NCI-H526 treated with DMSO at 0.1 percent for 48 hours (cell line): Measurements from ENCODE around the gene ILDR2.
A peak's percentile ranks its signal among the peaks of the same experiment; 100 is the strongest.

ENCODE experiments used
- DNase-seq: peaks from one replicate; lab custom pipeline; 2025; lab: John Stamatoyannopoulos, UW

ILDR2 gene

GRCh38 chr1:166924823-166925541 lies 50.4 kb downstream of the ILDR2 start:
- no peak for DNase-seq

- DNase-seq = no peak
Measured at GRCh38 chr1:166920561-166921475, 54.5 kb downstream of the ILDR2 start.

GRCh38 chr1:166918956-166919316 lies 56.4 kb downstream of the ILDR2 start:
- no peak for DNase-seq

- DNase-seq = no peak
Measured at GRCh38 chr1:166918088-166918955, 57.0 kb downstream of the ILDR2 start.

GRCh38 chr1:166915941-166916340 lies 59.4 kb downstream of the ILDR2 start:
- DNase-seq = no peak

- DNase-seq = no peak
Measured at GRCh38 chr1:166915042-166915441, 60.3 kb downstream of the ILDR2 start.

GRCh38 chr1:166914111-166914510 lies 61.2 kb downstream of the ILDR2 start:
- DNase-seq = no peak

- no peak for DNase-seq
Measured at GRCh38 chr1:166911624-166912023, 63.7 kb downstream of the ILDR2 start.

GRCh38 chr1:166910396-166910994 lies 64.8 kb downstream of the ILDR2 start:
- DNase-seq = peak; percentile 89

GRCh38 chr1:166908942-166909341 lies 66.4 kb downstream of the ILDR2 start:
- DNase-seq = no peak

GRCh38 chr1:166907763-166908162 lies 67.6 kb downstream of the ILDR2 start:
- DNase-seq = no peak

GRCh38 chr1:166907051-166907450 lies 68.3 kb downstream of the ILDR2 start:
- DNase-seq = no peak

- DNase-seq = no peak
Measured at GRCh38 chr1:166906647-166907046, 68.7 kb downstream of the ILDR2 start.

GRCh38 chr1:166905900-166906299 lies 69.4 kb downstream of the ILDR2 start:
- no peak for DNase-seq

GRCh38 chr1:166905136-166905535 lies 70.2 kb downstream of the ILDR2 start:
- DNase-seq = no peak

GRCh38 chr1:166903232-166903631 lies 72.1 kb downstream of the ILDR2 start:
- peak; percentile 11 for DNase-seq

GRCh38 chr1:166902279-166902678 lies 73.1 kb downstream of the ILDR2 start:
- no peak for DNase-seq

GRCh38 chr1:166900987-166901386 lies 74.4 kb downstream of the ILDR2 start:
- DNase-seq = no peak

GRCh38 chr1:166899769-166900168 lies 75.6 kb downstream of the ILDR2 start:
- DNase-seq = no peak

- no peak for DNase-seq
Measured at GRCh38 chr1:166895766-166896165, 79.6 kb downstream of the ILDR2 start.

GRCh38 chr1:166889776-166890175 lies 85.6 kb downstream of the ILDR2 start:
- no peak for DNase-seq
